ENCODE measurements around the gene RPS6KA4. TPM values are rescaled to one million over a fixed set of nuclear protein-coding genes. Genes with fewer than 3 reads are reported as not detected.

RPS6KA4 gene
- polyA plus RNA-seq, 4 donors = 9.4 to 16.3 (median 13.5) TPM

DNA sequence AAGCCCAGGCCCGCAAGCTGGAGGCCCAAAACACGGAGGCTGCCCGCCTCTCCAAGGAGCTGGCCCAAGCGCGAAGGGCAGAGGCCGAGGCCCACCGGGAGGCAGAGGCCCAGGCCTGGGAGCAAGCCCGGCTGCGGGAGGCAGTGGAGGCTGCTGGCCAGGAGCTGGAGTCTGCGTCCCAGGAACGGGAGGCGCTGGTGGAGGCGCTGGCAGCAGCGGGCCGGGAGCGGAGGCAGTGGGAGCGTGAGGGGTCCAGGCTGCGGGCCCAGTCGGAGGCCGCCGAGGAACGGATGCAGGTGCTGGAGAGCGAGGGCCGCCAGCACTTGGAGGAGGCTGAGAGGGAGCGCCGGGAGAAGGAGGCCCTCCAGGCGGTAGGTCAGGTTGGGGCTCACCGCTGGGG is 14.2 kb upstream of the RPS6KA4 start:
- no peak for DNase-seq (ENCODE audit: low read depth in 4 of 4, low spot score in 3 of 4)

DNA sequence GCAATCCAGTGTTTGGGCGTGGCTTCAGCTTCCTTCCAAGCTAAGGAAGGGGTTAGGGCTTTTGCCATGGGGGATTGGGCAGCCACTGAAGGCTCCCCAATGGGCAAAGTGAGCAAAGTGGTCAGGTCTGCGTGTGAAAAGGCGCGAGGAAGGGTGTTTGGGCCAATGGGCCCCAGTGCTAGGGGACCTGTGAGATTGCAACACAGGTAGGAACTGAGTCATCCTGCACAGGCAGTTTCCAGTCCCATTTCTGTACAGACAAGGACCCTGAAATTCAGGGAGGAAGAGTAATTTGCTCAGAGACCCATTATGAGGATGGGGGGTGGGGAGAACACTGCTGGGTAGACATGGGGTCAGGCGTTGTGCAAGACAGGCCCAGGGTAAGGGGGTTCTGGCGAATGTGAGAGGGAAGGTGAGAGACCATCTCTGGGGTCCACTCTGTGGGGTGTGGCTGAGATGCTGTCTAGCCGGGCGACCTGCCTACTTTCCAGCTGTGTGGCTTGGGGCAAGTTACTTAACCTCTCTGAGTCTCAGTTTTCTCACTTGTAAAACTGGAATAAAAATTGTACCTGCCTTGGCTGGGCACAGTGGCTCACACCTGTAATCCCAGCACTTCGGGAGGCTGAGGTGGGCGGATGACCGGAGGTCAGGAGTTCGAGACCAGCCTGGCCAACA is 11.6 kb upstream of the RPS6KA4 start:
- DNase-seq (ENCODE audit: low read depth in 4 of 4, low spot score in 3 of 4) = no peak

DNA sequence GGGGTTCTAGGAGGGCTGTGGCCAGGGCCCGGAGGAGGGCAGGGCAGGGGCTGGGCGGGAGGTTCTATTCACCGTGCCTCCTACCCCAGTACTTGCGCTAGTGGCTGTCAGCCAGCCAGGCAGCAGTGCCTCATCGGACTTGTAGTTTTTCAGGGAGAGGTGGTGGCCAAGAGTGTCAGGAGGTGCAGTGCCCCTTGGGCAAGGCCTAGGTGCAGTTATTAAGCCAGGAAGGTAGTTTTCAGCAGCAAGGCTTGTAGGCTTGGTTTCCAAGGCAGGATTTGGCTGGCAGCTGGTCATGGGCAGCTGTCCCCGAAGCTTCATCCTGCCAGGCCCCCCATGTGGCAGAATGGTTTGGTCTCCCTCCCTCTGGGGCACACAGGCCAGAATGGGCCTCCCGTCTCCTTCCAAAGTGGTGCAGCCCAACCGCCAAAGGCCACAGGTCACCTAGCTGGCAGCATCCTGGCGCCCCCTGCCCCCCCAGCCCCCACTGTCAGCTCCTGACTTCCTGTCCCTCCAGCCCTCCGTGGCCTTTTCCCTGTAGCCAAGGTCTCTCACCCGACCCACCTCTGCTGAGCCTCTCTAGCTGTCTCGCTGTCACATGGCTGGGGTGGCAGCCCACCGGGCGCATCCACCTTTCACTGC is 10.5 kb upstream of the RPS6KA4 start:
- no peak for DNase-seq (ENCODE audit: low read depth in 4 of 4, low spot score in 3 of 4)

DNA sequence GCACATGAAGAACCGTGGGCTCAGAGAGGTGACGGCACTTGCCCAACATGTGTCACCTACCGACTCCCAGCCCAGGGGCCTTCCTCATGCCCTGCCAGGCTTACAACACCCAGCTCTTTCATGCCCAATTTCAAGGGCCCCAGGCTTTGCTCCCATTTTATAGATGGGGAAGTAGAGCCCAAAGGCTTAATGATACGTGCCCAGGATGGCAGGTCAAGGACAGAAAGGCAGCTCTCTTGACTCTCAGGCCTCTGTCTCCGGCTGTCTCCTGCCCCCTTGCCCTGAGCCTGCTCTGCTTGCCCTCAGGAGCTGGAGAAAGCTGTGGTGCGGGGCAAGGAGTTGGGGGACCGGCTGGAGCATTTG is 10.0 kb upstream of the RPS6KA4 start:
- no peak for DNase-seq (ENCODE audit: low read depth in 4 of 4, low spot score in 3 of 4)

DNA sequence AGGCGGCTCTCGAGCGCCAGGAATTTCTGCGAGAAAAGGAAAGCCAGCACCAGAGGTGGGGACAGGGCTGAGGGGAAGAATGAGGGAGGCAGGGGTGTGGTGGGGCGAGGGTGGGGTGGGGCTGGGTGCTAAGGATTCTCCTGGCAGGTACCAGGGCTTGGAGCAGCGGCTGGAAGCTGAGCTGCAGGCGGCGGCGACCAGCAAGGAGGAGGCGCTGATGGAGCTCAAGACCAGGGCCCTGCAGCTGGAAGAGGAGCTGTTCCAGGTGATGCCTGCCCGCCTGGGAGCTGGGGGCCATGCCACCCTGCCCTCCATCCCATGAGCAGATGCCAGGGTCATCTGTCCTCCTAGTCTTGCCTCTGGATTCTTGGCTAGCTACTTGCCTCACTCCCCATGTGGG is 9.6 kb upstream of the RPS6KA4 start:
- DNase-seq (ENCODE audit: low read depth in 4 of 4, low spot score in 3 of 4) = no peak

DNA sequence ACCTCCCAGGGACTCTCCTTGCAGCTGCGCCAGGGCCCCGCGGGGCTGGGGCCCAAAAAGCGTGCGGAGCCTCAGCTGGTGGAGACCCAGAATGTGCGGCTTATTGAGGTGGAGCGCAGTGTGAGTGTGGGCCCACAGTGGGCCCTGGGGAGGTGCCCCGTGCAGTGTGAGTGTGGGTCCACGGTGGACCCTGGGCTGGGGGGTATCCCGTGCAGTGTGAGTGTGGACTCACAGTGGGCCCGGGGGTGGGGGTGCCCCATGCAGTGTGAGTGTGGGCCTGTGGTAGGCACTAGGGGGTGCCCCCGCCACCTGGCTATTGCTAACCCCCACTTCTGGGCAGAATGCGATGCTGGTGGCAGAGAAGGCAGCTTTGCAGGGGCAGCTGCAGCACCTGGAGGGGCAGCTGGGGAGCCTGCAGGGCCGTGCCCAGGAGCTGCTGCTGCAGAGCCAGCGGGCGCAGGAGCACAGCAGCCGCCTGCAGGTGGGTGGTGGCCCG is 7.8 kb upstream of the RPS6KA4 start:
- DNase-seq (ENCODE audit: low read depth in 4 of 4, low spot score in 3 of 4) = no peak

DNA sequence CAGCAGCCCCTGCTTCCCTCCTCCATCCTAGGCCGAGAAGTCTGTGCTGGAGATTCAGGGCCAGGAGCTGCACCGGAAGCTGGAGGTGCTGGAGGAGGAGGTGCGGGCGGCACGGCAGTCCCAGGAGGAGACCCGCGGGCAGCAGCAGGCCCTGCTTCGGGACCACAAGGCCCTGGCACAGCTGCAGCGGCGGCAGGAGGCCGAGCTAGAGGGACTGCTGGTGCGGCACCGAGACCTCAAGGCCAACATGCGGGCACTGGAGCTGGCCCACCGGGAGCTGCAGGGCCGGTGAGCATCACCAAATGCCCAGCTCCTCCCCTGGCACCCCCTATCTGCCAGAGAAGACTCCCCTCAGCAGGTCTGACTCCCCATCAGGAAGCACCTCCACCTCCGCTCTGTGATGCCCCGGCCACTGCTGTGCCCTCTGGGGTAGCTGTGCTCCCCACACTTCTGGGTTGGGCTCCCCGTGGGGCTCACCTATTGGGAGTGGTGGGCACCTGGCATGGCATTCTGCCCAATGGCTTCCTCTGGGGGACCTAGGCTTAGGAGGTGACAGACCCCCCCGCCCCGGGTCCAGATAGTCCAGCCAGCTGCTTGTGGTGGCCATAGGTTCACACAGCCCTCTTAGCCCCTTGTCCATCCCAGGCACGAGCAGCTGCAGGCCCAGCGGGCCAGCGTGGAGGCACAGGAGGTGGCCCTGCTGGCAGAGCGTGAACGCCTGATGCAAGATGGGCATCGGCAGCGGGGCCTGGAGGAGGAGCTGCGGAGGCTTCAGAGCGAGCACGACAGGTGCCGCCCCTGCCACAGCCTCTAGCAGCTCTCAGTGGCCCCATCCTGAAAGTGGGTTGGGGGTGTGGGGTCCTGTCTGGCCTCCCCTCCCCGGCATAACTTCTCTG is 6.6 kb upstream of the RPS6KA4 start:
- DNase-seq (ENCODE audit: low read depth in 4 of 4, low spot score in 3 of 4) = no peak

DNA sequence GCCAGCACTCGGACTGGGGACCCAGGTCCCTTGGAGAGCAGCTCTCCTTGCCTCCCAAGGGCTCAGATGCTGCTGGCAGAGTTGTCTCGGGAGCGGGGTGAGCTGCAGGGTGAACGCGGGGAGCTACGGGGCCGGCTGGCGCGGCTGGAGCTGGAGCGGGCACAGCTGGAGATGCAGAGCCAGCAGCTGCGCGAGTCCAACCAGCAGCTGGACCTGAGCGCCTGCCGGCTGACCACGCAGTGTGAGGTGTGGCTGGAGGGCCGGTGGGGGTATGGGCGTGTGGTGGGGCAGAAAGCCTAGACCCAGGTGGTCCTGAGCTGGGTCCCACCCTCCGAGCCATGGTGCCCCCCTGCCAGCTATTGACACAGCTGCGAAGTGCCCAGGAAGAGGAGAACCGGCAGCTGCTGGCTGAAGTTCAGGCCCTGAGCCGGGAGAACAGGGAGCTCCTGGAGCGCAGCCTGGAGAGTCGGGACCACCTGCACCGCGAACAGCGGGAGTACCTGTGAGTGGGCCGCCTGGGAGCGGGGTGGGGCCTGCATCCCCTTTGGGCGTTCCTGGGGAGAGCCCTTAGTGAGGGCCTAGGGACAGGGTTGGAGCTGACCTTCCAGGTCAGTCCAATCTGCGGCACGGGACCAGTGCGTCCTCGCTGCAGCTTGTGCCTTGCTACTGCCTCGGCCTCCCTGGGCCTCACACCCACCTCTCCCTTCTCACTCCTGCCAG is 5.8 kb upstream of the RPS6KA4 start:
- no peak for DNase-seq (ENCODE audit: low read depth in 4 of 4, low spot score in 3 of 4)

DNA sequence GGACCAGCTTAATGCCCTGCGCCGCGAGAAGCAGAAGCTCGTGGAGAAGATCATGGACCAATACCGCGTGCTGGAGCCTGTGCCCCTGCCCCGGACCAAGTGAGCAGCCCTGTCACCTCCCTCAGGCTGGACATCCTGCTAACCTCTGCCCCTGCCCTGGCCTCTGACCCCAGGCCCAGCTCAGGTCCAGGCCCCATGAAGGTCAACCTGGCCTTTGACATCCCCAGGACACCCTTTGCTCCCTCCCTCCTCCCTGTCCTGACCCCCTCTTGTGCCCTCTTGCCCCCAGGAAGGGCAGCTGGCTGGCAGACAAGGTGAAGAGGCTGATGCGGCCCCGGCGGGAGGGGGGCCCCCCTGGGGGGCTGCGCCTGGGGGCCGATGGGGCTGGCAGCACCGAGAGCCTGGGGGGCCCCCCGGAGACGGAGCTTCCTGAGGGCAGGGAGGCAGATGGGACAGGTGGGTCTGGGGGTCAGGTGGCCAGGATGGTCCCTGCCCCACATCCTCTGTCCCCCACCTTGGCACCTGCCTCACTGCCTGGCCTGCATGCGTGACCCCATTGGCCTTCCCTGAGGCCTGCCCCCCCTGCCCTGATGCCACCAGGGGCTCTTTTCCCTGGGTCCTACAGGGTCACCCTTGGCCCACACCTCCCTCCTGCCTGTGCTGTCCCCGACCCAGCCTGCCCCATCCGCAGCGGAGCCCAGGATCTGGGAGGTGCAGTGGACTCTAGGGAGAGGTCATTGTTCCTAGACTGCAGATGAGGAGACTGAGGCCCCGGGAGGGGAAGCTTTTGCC is 5.1 kb upstream of the RPS6KA4 start:
- DNase-seq (ENCODE audit: low read depth in 4 of 4, low spot score in 3 of 4) = no peak

DNA sequence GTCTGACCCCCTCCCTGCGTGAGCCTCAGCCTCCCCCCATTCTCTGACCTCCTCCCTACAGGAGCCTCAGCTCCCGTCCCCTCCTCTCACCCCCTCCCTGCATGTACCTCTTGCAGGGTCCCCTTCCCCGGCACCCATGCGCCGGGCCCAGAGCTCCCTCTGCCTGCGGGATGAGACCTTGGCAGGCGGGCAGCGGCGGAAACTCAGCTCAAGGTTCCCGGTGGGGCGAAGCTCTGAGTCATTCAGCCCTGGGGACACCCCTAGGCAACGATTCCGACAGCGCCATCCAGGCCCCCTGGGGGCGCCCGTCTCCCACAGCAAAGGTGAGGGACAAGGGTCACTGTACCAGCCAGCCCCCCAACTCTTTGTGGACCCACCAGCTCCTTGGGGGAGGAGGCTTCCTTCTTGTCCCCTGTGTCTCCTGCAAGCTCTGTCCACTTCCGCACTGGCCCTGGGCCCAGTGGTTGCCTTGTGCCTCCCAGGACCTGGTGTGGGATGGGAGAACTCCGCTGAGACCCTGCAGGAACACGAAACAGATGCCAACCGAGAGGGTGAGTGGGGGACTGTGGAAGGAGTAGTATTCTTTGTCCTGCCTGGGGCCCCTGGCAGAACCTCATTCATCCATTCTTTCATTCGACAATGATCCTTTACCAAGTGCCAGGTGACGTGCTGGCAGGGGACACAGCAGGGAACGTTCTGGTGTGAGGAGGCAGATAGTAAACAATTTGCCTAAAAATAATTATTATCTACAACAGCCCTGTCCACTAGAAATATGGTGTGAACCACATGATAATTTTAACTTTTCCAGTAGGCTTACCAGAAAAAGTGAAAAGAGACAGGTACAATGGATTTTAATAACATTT is 3.7 kb upstream of the RPS6KA4 start:
- DNase-seq (ENCODE audit: low read depth in 4 of 4, low spot score in 3 of 4) = no peak

DNA sequence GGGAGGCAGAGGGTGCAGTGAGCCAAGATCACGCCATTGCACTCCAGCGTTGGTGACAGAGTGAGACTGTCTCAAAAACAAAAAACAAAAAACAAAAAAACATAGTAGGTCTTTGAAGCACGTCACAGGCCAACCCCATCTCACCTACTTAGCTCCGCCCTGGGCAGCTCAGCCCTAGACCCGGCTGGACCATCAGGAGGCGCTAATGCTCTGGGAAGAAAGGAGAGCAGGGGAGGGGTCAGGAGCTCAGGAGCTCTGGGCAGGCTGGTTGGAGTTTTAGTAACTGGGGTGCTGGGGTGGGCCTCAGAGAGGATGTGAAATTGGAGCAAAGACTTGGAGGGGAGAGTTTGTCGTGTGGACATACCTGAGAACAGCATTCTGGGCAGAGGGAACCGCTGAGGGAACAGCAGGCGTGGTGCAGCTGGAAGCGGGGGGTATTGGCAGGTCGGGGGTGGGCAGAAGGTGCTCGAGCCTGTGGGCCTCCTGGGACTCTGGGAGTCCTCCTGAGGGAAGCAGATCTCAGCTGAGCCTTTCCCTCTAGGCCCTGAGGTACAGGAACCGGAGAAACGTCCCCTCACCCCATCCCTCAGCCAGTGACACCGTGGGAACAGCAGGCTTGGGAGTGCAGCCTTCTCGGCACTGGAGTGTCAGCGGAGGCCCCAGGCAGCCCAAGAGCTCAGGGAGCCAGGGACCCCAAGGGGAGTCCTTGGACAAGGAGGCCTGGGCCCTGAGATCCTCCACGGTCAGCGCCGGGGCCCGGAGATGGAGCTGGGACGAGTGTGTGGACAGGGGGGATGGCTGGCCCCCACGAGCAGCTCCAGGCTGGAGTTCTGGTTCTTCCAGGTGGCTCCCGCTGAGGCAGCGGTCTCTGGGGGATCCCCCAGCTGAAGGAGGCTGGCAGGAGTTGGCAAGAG is 2.2 kb upstream of the RPS6KA4 start:
- no peak for DNase-seq (ENCODE audit: low read depth in 4 of 4, low spot score in 3 of 4)

DNA sequence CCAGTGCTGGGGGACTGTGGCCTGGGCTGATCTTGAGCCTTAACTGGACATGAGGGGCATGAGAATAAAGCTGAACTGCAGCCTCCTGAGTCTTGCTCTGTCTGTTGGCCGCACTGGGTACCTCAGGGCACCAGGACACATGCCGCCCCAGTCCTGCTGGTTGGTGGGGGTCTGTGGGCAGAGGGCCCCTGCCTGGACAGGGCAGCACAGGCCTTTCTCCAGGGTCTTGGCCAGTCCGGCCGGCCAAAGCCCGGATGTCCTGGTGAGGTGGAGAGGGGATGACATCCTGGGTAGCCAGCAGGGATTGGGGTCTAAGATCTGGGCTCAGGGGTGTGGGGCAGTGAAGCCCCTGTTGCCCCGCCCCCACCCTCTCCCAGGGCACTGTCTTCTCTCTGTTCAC is 1.5 kb upstream of the RPS6KA4 start:
- DNase-seq (ENCODE audit: low read depth in 4 of 4, low spot score in 3 of 4) = no peak

DNA sequence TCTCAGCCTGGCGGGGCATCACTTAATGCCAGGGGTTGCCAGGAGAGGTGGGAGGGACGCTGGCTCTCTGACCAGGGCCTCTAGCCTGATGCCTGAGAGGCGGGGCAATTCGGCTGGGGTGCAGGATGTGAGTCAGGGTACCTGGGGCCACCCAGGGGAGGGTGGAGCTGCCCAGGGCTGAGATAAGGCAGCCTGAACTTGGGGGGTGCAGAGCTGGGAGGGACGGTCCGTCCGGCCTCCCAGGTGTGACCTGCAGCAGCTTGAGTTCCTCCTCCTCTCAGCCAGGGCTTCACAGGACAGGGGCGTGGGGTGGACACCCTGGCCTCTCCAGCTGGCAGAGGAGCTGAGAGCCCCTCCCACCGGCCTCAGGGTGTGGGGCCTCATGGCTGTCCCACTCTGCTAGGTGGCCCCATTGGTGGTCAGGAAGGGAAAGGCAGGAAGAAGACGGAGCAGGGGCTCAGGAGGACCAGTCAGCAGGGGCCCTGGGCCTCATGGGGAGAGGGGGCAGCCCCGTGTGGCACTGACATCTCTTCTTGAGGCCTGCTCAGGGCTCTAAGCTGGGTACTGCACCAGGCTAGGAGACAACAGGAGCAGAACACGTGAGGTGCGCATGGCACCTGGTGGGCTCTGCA is 942 bp upstream of the RPS6KA4 start:
- DNase-seq (ENCODE audit: low read depth in 4 of 4, low spot score in 3 of 4) = no peak

DNA sequence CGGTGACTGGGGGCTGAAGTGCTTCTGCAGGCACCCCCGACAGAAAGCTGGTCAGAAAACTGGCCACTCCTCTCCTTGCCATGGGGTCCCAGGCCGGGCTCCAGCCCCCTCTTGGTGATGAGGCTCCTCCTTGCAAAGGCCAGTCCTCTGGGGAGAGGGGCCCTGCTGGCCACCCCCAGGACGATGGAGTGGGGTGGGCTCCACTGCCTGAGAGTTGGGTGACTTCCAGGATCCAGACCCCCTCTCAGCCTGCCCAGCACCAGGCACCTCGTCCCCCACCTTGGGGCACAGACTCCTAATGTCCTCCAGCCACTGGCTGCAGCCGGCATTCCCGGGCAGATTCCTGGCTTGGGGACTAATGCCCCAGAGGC is 441 bp upstream of the RPS6KA4 start:
- DNase-seq (ENCODE audit: low read depth in 4 of 4, low spot score in 3 of 4) = no peak

DNA sequence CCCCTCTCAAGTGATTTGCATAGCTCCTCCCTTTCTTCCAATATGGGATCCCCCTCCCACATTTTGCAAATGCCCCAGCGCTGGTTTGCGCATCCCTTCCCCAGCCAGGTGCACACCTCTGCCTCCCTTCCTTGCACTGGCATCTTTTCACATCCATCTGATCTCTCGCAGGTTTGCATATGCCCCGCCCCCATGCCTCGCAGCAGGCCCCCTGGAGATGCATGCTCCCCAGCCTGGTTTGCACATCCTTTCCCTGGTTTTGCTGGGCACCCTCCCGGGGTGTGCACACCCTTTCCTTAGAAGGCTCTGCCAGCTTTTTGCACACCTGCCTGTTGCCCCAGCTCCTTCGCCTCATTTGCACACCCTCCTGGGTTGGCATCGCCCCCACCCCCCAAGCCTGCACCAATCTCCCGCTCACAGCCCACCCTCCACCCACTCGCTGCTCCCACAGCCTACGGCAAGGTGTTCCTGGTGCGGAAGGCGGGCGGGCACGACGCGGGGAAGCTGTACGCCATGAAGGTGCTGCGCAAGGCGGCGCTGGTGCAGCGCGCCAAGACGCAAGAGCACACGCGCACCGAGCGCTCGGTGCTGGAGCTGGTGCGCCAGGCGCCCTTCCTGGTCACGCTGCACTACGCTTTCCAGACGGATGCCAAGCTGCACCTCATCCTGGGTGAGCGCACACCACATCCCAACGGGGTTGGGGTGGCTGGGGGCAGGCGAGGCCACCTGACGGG is 917 bp downstream of the RPS6KA4 start:
- no peak for DNase-seq (ENCODE audit: low read depth in 4 of 4, low spot score in 3 of 4)

DNA sequence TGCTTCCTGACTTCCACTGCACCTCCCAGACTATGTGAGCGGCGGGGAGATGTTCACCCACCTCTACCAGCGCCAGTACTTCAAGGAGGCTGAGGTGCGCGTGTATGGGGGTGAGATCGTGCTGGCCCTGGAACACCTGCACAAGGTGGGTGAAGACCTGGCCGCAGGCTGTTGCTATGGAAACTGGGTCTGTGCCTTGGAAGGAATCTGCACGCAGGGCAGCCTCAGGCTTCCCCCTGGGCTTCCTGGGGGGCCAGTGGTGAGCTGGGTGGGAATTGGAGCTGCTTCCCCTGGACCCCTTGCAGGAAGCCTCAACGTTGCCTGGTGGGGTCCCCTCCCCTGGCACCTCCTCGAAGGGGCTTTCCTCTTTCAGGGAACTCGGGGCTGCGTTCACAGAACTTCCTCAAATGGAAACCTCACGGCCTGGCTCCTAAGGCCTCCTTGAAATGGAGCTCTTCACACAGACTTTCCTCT is 1.5 kb downstream of the RPS6KA4 start:
- no peak for DNase-seq (ENCODE audit: low read depth in 4 of 4, low spot score in 3 of 4)

DNA sequence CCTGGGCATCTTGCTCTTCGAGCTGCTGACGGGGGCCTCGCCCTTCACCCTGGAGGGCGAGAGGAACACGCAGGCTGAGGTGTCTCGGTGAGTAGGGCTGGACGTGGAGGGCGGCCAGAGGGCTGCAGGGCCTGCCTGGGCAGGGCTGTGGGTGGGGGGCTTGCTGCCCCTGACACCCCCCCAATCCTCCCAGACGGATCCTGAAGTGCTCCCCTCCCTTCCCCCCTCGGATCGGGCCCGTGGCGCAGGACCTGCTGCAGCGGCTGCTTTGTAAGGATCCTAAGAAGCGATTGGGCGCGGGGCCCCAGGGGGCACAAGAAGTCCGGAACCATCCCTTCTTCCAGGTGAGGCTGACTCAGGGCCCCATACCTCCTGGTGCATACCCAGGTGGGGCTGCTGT is 2.7 kb downstream of the RPS6KA4 start:
- no peak for DNase-seq (ENCODE audit: low read depth in 4 of 4, low spot score in 3 of 4)
